ENCODE data around the gene FCRL2.

Gene FCRL2, protein sequence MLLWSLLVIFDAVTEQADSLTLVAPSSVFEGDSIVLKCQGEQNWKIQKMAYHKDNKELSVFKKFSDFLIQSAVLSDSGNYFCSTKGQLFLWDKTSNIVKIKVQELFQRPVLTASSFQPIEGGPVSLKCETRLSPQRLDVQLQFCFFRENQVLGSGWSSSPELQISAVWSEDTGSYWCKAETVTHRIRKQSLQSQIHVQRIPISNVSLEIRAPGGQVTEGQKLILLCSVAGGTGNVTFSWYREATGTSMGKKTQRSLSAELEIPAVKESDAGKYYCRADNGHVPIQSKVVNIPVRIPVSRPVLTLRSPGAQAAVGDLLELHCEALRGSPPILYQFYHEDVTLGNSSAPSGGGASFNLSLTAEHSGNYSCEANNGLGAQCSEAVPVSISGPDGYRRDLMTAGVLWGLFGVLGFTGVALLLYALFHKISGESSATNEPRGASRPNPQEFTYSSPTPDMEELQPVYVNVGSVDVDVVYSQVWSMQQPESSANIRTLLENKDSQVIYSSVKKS

DNA sequence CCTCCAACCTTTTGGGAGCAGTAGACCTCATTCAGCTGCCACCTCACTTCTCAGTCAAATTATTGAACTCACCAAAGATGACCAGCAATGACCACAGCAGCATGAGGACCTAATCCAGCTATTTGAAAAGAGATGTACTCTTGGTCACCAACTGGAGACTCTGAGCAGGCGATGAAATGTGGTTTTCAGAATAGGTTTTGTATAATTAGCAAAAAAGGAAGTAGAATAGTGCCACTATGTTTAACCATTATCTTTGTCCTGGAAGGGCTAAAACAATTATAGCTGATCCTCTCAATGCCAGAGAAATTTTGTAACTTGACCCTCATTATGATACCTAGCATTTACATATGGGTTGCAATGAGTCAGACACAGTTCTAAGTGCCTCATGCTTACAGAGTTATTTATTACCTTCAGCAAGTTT lies at the start of gene FCRL2:
Gene FCRL2, minus strand, starts transcription at position 162 of the 421 bp plus-strand sequence. Its CDS starts 59 bp downstream, at position 103.
- no peak for DNase-seq (ENCODE audit: low spot score)

GRCh38 chr1:157820299-157820698 lies 43.4 kb upstream of the FCRL2 start:
- no peak for DNase-seq (ENCODE audit: low spot score)

- no peak for DNase-seq (ENCODE audit: low spot score)
Measured at GRCh38 chr1:157819896-157820295, 43.0 kb upstream of the FCRL2 start, which contains the start of gene FCRL1. Gene FCRL1 (minus strand): TSS chr1:157820120. CDS start chr1:157820037, 83 bp downstream.

DNA sequence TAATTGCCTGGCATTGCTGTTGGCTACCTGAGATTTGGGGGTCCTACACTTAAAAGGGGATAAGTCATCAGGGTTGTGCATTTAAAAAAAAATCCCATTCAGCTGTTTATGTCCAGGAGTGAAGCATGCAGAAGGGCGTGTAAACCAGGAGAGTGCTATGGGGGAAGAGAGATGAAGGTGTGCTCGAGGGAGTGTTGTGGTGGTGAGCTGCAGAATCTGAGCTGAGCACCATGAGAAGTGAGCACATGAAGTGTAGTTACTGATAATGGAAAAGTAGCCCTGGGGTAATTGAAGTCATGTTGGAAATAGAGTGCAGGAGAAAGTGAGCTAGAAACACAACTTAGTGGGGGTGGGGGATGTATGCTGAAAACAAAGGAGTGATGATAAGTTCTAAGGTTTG lies 42.3 kb upstream of the FCRL2 start:
- no peak for DNase-seq (ENCODE audit: low spot score)

DNA sequence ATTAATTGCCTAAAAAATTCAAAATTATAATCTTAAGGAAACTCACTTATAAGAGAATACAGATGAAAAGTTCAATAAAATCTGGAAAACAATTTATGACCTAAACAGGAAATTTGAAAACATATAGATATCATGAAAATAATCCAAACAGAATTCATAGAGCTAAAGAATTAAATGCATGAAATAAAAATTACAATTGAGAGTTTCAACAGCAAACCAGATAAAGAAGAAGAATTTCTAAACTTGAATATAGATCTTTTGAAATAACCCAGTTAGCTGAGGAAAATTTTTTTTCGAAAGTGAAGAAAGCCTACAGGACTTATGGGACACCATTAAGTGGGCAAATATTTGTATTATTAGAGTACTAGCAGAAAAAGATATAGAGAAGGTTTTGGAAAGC lies 36.3 kb upstream of the FCRL2 start:
- no peak for DNase-seq (ENCODE audit: low spot score)

DNA sequence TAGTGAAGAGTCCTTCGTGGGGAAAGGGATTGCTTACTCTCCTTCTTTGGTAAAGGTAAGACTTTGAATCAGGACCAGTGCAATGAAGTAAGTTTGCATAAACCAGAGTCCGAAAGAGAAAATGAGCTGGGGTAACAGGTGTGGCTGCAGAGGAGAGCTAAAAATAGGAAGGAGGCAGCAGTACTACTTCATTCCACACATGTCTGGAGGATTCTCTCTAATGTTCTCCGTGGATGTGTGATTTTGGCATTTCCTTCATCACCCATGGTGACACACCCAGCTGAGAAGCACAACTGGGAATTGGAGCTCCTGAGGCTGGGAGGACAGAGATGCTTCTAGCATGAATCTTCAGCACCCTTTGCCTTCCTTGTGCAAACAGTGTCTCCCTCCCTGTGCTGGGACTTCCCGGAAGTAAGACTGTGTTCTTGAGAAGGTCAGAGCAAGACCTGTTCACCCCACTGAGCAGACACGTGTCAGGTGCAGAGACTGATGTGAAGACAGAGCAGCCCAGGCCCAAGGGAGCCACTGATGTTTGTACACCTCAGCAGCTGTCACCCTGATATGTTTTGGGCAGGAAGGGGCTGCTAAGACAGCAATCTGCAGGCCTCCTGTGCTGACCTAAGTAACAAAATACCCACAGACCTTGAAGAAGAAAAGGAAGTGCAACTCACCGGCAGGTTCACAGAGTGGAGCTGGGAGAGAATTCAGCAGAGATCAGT lies 29.7 kb upstream of the FCRL2 start:
- no peak for DNase-seq (ENCODE audit: low spot score)

- no peak for DNase-seq (ENCODE audit: low spot score)
Measured at GRCh38 chr1:157803851-157804250, 26.9 kb upstream of the FCRL2 start.

DNA sequence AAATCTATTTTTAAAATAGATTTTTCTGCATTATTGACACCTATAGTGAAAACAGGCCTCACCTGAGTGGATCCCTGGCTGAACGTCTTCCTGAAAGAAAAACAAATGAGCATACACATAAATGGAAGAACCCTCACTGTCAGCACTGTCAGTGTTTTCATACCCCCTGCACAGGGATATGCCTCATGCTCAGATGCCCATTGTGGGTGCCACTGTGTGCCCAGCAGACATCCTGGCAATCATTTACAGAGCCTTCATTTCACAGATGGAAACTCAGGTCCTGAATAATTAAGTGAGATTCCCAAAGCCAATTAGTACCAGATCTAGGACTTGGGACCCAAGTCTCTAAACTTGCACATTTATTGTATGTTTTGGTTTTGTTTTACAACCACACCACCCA lies 23.1 kb upstream of the FCRL2 start:
- no peak for DNase-seq (ENCODE audit: low spot score)

- no peak for DNase-seq (ENCODE audit: low spot score)
Measured at GRCh38 chr1:157798211-157798610, 21.3 kb upstream of the FCRL2 start.

DNA sequence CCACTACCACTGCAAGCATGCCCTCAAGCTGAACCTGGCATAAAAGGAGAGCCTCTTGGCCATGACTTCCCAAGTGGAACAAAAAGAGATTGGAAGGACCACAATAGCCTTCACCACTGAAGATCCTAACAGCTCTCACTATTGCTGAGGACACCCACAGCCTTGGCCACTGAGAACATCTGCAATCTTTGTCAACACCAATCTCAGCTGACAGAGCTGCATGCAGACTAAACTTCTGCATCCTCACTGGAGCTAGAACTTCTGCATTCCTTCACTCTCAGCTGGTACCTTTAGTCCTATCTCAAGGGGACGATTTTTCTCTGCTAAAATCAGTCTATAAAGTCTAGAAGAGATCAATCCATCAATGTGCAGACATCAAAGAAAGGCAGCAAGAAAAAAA lies 8.3 kb upstream of the FCRL2 start:
- DNase-seq (ENCODE audit: low spot score): no peak

DNA sequence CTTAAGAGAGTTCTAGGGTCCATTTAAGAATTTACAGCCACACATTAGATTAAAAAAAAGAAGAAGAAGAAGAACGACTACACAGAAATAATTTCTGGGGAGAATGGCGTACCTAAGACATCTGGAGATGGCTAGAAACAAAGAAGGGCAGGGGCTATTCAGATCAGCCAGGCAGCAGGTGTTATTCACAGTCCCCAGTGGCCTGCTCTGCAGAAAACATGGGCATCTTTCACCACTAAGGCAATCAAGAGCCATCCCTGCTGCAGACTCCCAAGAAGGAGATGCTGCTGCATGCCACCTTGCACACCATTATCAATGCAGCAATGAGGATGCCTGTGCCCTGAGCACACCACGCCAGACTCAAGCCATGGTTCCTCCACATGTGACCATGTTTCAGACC lies 7.9 kb upstream of the FCRL2 start:
- DNase-seq (ENCODE audit: low spot score): no peak

GRCh38 chr1:157782931-157783330 lies 6.0 kb upstream of the FCRL2 start:
- DNase-seq (ENCODE audit: low spot score): no peak

DNA sequence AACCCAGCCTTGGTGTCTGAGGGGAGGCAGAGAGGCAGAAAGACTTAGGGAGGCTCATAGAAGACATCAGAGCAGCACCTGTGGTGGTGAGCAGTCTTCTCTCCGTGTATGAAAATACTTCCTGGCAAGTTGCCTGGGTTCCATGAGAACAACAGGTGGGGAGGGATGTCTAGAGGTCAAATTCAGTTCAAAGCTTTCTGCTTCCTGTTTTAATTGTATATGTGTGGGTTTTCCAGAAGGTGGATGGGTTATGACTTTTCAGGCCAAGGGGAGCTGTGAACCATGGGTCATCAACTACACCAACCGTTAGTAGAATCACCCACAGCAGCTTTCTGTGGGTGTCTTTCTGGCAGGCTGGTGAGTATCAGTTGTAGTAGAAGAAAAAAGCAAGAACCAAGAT lies 4.1 kb upstream of the FCRL2 start:
- no peak for DNase-seq (ENCODE audit: low spot score)

- no peak for DNase-seq (ENCODE audit: low spot score)
Measured at GRCh38 chr1:157775101-157775870, 1.6 kb downstream of the FCRL2 start.

- DNase-seq (ENCODE audit: low spot score): no peak
Measured at GRCh38 chr1:157774412-157774811, 2.5 kb downstream of the FCRL2 start.

- DNase-seq (ENCODE audit: low spot score): no peak
Measured at GRCh38 chr1:157773493-157774350, 3.2 kb downstream of the FCRL2 start.

GRCh38 chr1:157771661-157772425 lies 5.1 kb downstream of the FCRL2 start:
- no peak for DNase-seq (ENCODE audit: low spot score)

- no peak for DNase-seq (ENCODE audit: low spot score)
Measured at GRCh38 chr1:157770442-157771043, 6.4 kb downstream of the FCRL2 start.

DNA sequence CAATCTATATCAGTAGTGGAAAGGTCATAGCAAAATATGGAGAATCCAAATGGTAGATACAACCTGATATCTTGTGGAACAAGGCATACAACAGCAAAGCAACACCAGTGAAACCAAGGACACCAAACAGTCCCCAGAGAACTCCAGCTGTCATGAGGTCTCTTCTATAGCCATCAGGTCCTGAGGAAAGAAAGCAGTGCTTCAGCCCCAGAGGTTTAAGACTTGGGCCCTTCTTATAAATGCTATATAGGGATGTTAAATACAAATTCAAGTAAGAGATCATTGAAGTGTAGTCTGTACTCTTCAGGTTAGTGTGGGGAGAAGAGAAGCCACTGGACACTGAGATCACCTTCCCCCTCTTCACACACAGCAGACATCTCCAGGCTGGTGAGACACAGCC lies 10.1 kb downstream of the FCRL2 start:
- DNase-seq (ENCODE audit: low spot score): no peak

- no peak for DNase-seq (ENCODE audit: low spot score)
Measured at GRCh38 chr1:157758018-157758417, 18.9 kb downstream of the FCRL2 start.

Data from left forelimb (tissue), 1 donor.